Activated CD4-positive, alpha-beta T cell treated with anti-CD3 and anti-CD28 coated beads for 4 hours (primary cell): Measurements from ENCODE around the gene TIPIN.
A peak's percentile ranks its signal among the peaks of the same experiment; 100 is the strongest.
"Not testable (repeated sequence)": the region's sequence is repeated elsewhere in the genome, so short reads cannot be mapped to it uniquely, and the experiment has no call there.

Experiments
- DNase-seq, 2 donors: peaks; one replicate each; pipeline ENCODE4 v3.0.0-alpha.2; 2020

TIPIN gene

GRCh38 chr15:66381376-66381775 lies 24.9 kb upstream of the TIPIN start:
- not testable (repeated sequence) for DNase-seq

- DNase-seq: no peak
Measured at GRCh38 chr15:66378814-66379430, 22.4 kb upstream of the TIPIN start.

GRCh38 chr15:66374179-66374578 lies 17.7 kb upstream of the TIPIN start:
- DNase-seq: no peak

- peak in 1 of 2 donors; percentile 14 for DNase-seq
Measured at GRCh38 chr15:66369773-66370651, 13.5 kb upstream of the TIPIN start.

- no peak for DNase-seq
Measured at GRCh38 chr15:66364944-66365528, 8.6 kb upstream of the TIPIN start.

GRCh38 chr15:66362776-66363175 lies 6.3 kb upstream of the TIPIN start:
- DNase-seq: no peak

- not testable (repeated sequence) for DNase-seq
Measured at GRCh38 chr15:66361745-66362460, 5.4 kb upstream of the TIPIN start.

GRCh38 chr15:66359740-66360139 lies 3.3 kb upstream of the TIPIN start:
- no peak for DNase-seq

GRCh38 chr15:66356077-66356358 lies 467 bp downstream of the TIPIN start:
- no peak for DNase-seq

- DNase-seq: not testable (repeated sequence)
Measured at GRCh38 chr15:66348530-66348929, 8.0 kb downstream of the TIPIN start.

GRCh38 chr15:66328771-66329170 lies 27.7 kb downstream of the TIPIN start:
- no peak for DNase-seq

GRCh38 chr15:66327736-66328135 lies 28.7 kb downstream of the TIPIN start:
- no peak for DNase-seq

GRCh38 chr15:66326051-66326450 lies 30.4 kb downstream of the TIPIN start:
- DNase-seq: no peak

- DNase-seq: no peak
Measured at GRCh38 chr15:66323312-66323928, 33.1 kb downstream of the TIPIN start.

GRCh38 chr15:66312144-66312543 lies 44.3 kb downstream of the TIPIN start:
- DNase-seq: no peak

- DNase-seq: no peak
Measured at GRCh38 chr15:66310786-66311185, 45.7 kb downstream of the TIPIN start.

- no peak for DNase-seq
Measured at GRCh38 chr15:66309828-66310227, 46.7 kb downstream of the TIPIN start.

- no peak for DNase-seq
Measured at GRCh38 chr15:66308531-66308930, 48.0 kb downstream of the TIPIN start.

- DNase-seq: no peak
Measured at GRCh38 chr15:66306381-66306780, 50.1 kb downstream of the TIPIN start.

GRCh38 chr15:66304425-66304824 lies 52.1 kb downstream of the TIPIN start:
- not testable (repeated sequence) for DNase-seq

GRCh38 chr15:66302489-66303278 lies 53.8 kb downstream of the TIPIN start:
- no peak for DNase-seq

GRCh38 chr15:66298803-66299251 lies 57.7 kb downstream of the TIPIN start:
- no peak for DNase-seq
